COR-L47 (cell line): ENCODE results near the gene CTU1.

Source experiments
- DNase-seq: peaks from one replicate; lab custom pipeline; 2025; lab: John Stamatoyannopoulos, UW

CTU1 gene

GRCh38 chr19:51103926-51104341 lies 4.3 kb downstream of the CTU1 start:
- no peak for DNase-seq

- no peak for DNase-seq
These were observed 5.2 kb downstream of the CTU1 start for GRCh38 chr19:51102991-51103390.

- DNase-seq = no peak
These were observed 6.9 kb downstream of the CTU1 start for GRCh38 chr19:51101171-51101865.

GRCh38 chr19:51100601-51101000 lies 7.6 kb downstream of the CTU1 start:
- no peak for DNase-seq

- DNase-seq = no peak
These were observed 9.2 kb downstream of the CTU1 start for GRCh38 chr19:51099047-51099382.

GRCh38 chr19:51098365-51099046 lies 9.7 kb downstream of the CTU1 start:
- DNase-seq = no peak

GRCh38 chr19:51097796-51098195 lies 10.4 kb downstream of the CTU1 start:
- no peak for DNase-seq

GRCh38 chr19:51097166-51097738 lies 11.0 kb downstream of the CTU1 start:
- peak; percentile 28 for DNase-seq

GRCh38 chr19:51096473-51097165 lies 11.6 kb downstream of the CTU1 start:
- peak; percentile 19 for DNase-seq

- DNase-seq = peak; percentile 6
These were observed 13.4 kb downstream of the CTU1 start for GRCh38 chr19:51094696-51095279.

- no peak for DNase-seq
These were observed 14.5 kb downstream of the CTU1 start for GRCh38 chr19:51093510-51094345.

GRCh38 chr19:51093101-51093500 lies 15.1 kb downstream of the CTU1 start:
- no peak for DNase-seq

GRCh38 chr19:51091895-51092873 lies 16.0 kb downstream of the CTU1 start:
- peak; percentile 65 for DNase-seq

- no peak for DNase-seq
These were observed 17.1 kb downstream of the CTU1 start for GRCh38 chr19:51091126-51091525.

GRCh38 chr19:51090471-51090870 lies 17.7 kb downstream of the CTU1 start:
- DNase-seq = no peak

- no peak for DNase-seq
These were observed 18.4 kb downstream of the CTU1 start for GRCh38 chr19:51089786-51090185.

GRCh38 chr19:51086153-51086850 lies 21.9 kb downstream of the CTU1 start:
- DNase-seq = peak; percentile 18

GRCh38 chr19:51084505-51084904 lies 23.7 kb downstream of the CTU1 start:
- DNase-seq = no peak

GRCh38 chr19:51083783-51084182 lies 24.4 kb downstream of the CTU1 start:
- DNase-seq = no peak

- DNase-seq = no peak
These were observed 25.0 kb downstream of the CTU1 start for GRCh38 chr19:51083181-51083580.
